ENCODE data around the gene WASHC2A. TPM values are rescaled to one million over a fixed set of nuclear protein-coding genes. Genes with fewer than 3 reads are reported as not detected.

WASHC2A gene
- total and polyA plus RNA-seq, 2 of the 13 experiments (the other 11 are each of a cell fraction or from before 2014, with no cell fraction given) = 22.8 to 29.6 TPM

- no peaks in the 10 kb centered on the region for H3K27me3 ChIP-seq (ENCODE audit: control insufficient read depth in 1 of 2, insufficient read depth in 2 of 2, low read length in 2 of 2)
- peaks cover 13% of the 10 kb centered on the region for H3K4me1 ChIP-seq (ENCODE audit: insufficient read depth, low read length)
- 44% methylated on average over 3 of the region's 3 CpGs for WGBS (ENCODE audit: low lambda C conversion rate)
- no peak overlapping the region for H3K9ac ChIP-seq (ENCODE audit: insufficient read depth, low read depth, low read length)
- FAIRE-seq (no peak), DNase-seq (ENCODE audit: low spot score) (no peak), ATAC-seq (no peak)
- intact Hi-C loops (cut with micrococcal nuclease; ENCODE audit: unreplicated experiment) (no loop called here), in situ Hi-C loops (cut with HindIII; ENCODE audit: extremely low pct_ligation_motif_present, low pct_unique_long_range_greater_than_20kb) (no loop called here)
- H2AFZ ChIP-seq (ENCODE audit: low read length) = no peak overlapping the region
- TF ChIP-seq SAP130 (CRISPR knock-in tag; IDR thresholded peaks at IDR 0.05; ENCODE audit: low read depth) = no peak
- no peak for TF ChIP-seq ESRRA (CRISPR knock-in tag; IDR thresholded peaks at IDR 0.05; ENCODE audit: low read depth)
- TF ChIP-seq TMF1 (CRISPR knock-in tag; IDR thresholded peaks at IDR 0.05; ENCODE audit: low read depth) = no peak
- no peak for TF ChIP-seq ZNF513 (CRISPR knock-in tag; conservative IDR thresholded peaks at IDR 0.05)
- no peak for TF ChIP-seq ATF5 (CRISPR knock-in tag; IDR thresholded peaks at IDR 0.05; ENCODE audit: low read depth)
- TF ChIP-seq MATR3 (CRISPR knock-in tag; IDR thresholded peaks at IDR 0.05) = no peak
- no peak for TF ChIP-seq ZNF746 (CRISPR knock-in tag; IDR thresholded peaks at IDR 0.05)
- TF ChIP-seq ZKSCAN8 (CRISPR knock-in tag; IDR thresholded peaks at IDR 0.05; ENCODE audit: borderline replicate concordance) = no peak
- TF ChIP-seq SIN3A (IDR thresholded peaks at IDR 0.05; ENCODE audit: borderline replicate concordance, low read depth, low read length) = no peak
- TF ChIP-seq ZNF3 (CRISPR knock-in tag; IDR thresholded peaks at IDR 0.05) = no peak
- TF ChIP-seq AKAP8 (CRISPR knock-in tag; IDR thresholded peaks at IDR 0.05) = no peak
- TF ChIP-seq CERS6 (CRISPR knock-in tag; IDR thresholded peaks at IDR 0.05) = no peak
- TF ChIP-seq NR2F2 (IDR thresholded peaks at IDR 0.05; ENCODE audit: borderline replicate concordance, low read depth) = no peak
- no peak for TF ChIP-seq PHF8 (CRISPR knock-in tag; IDR thresholded peaks at IDR 0.05)
- no peak for TF ChIP-seq TERF1 (CRISPR knock-in tag; IDR thresholded peaks at IDR 0.05)
- TF ChIP-seq WIZ (CRISPR knock-in tag; IDR thresholded peaks at IDR 0.05) = no peak
- H3K27ac ChIP-seq (ENCODE audit: extremely low read length, insufficient read depth, low read length) = no peak overlapping the region
- no peaks in the 10 kb centered on the region for H3K9me3 ChIP-seq (ENCODE audit: low read length)
- no peak overlapping the region for H3K4me3 ChIP-seq (replicated peaks in 1 of 3; ENCODE audit: insufficient read depth in 1 of 3, low read depth in 2 of 3, low read length in 3 of 3)
- CTCF ChIA-PET (ENCODE audit: low intra/inter-chr PET ratio, low total read pairs) = no interaction called here
- no peaks in the 10 kb centered on the region for H4K20me1 ChIP-seq (ENCODE audit: insufficient read depth, low read length)
- BruUV-seq (replicated peaks) = no TSS peak
- H3K4me2 ChIP-seq (ENCODE audit: low read depth, low read length) = no peak overlapping the region
- H3K36me3 ChIP-seq (replicated peaks in 1 of 2; ENCODE audit: control insufficient read depth in 1 of 2, insufficient read depth in 2 of 2, low read length in 2 of 2) = no peaks in the 10 kb centered on the region
- H3K79me2 ChIP-seq (ENCODE audit: insufficient read depth, low read length) = no peaks in the 10 kb centered on the region
- POLR2A ChIA-PET = no interaction called here
Observed at GRCh38 chr10:50033481-50033880, 34.3 kb upstream of the WASHC2A start.

Measured in HepG2 (cell line).